Thymus (tissue), 11 donors: ENCODE measurements around the gene WDR72. TPM values are rescaled to one million over a fixed set of nuclear protein-coding genes. Genes with fewer than 3 reads are reported as not detected.

ENCODE experiments used
- DNase-seq, 9 donors: peaks; one replicate each; pipeline ENCODE4 v3.0.0-alpha.2; 2013; ENCODE audit warnings: low spot score in 9 of 9, low read depth in 6 of 9, missing footprints in 1 of 9
- H3K27ac ChIP-seq, 2 donors: one replicate each; pipeline ENCODE4 v1.5.1; 2013; ENCODE audit warnings: control low read depth in 1 of 2, low read depth in 1 of 2, low read length in 1 of 2, mild to moderate bottlenecking in 1 of 2, moderate library complexity in 1 of 2
- H3K27me3 ChIP-seq, 2 donors: one replicate each; pipeline ENCODE4 v1.5.1; 2013; ENCODE audit warnings: low read length in 1 of 2; ENCODE audit not compliant: control insufficient read depth in 2 of 2, insufficient read depth in 1 of 2
- H3K36me3 ChIP-seq, 2 donors: one replicate each; pipeline ENCODE4 v1.5.1; 2013; ENCODE audit warnings: low read length in 1 of 2, mild to moderate bottlenecking in 1 of 2, moderate library complexity in 1 of 2; ENCODE audit not compliant: control insufficient read depth in 2 of 2, insufficient read depth in 2 of 2
- H3K4me1 ChIP-seq, 2 donors: one replicate each; pipeline ENCODE4 v1.5.1; 2013; ENCODE audit warnings: low read length in 2 of 2; ENCODE audit not compliant: control insufficient read depth in 2 of 2, insufficient read depth in 2 of 2
- H3K4me3 ChIP-seq, 2 donors: one replicate each; pipeline ENCODE4 v1.5.1; 2013; ENCODE audit warnings: low read length in 2 of 2, control low read depth in 1 of 2, mild to moderate bottlenecking in 1 of 2
- H3K9me3 ChIP-seq, 2 donors: one replicate each; pipeline ENCODE4 v1.5.1; 2013; ENCODE audit warnings: low read length in 1 of 2, mild to moderate bottlenecking in 1 of 2; ENCODE audit not compliant: control insufficient read depth in 2 of 2, insufficient read depth in 1 of 2
- WGBS: extraction: QIAGEN DNeasy Blood & Tissue Kit; methylation state at CpG from one replicate; pipeline ENCODE4 v1.1.7; 2013; 5-methylcytosine and 5-hydroxymethylcytosine counted together
- polyA plus RNA-seq: library from polyadenylated mRNA; stranded (reverse); fragments of 200-250 nt; gene quantifications from one replicate; pipeline ENCODE4 v1.2.3, GENCODE V29; 2013
- total RNA-seq: library from RNA; stranded (reverse); fragments of 120-200 nt; gene quantifications from one replicate; pipeline ENCODE4 v1.2.4, GENCODE V29; 2013
- donor health status: healthy.

Gene WDR72
- total and polyA plus RNA-seq, 2 donors: 0.21 to 0.28 TPM

- 94% methylated on average over 6 of the region's 6 CpGs for WGBS
- no peak for DNase-seq
- H3K27ac ChIP-seq: no peak overlapping the region
- H3K4me1 ChIP-seq: no peaks in the 10 kb centered on the region
- H3K9me3 ChIP-seq: no peaks in the 10 kb centered on the region
- no peaks in the 10 kb centered on the region for H3K36me3 ChIP-seq
- no peaks in the 10 kb centered on the region for H3K27me3 ChIP-seq
- no peak overlapping the region for H3K4me3 ChIP-seq
Observed at GRCh38 chr15:53536479-53537120, 222.9 kb downstream of the WDR72 start.

GRCh38 chr15:53535886-53536285, 223.6 kb downstream of the WDR72 start:
- WGBS: 96% methylated on average over 4 of the region's 4 CpGs

GRCh38 chr15:53534105-53534839, 225.2 kb downstream of the WDR72 start:
- Histone ChIP-seq H3K4me3 (no peak overlapping the region), H3K4me1 (no peaks in the 10 kb centered on the region), H3K27ac (no peak overlapping the region), H3K9me3 (no peaks in the 10 kb centered on the region), H3K27me3 (no peaks in the 10 kb centered on the region), H3K36me3 (no peaks in the 10 kb centered on the region)
- over 99% methylated on average over 2 of the region's 2 CpGs for WGBS
- DNase-seq: no peak

More at GRCh38 chr15:53535886-53536285, 223.6 kb downstream of the WDR72 start:
- Histone ChIP-seq H3K36me3 (no peaks in the 10 kb centered on the region), H3K27ac (no peak overlapping the region), H3K27me3 (no peaks in the 10 kb centered on the region), H3K9me3 (no peaks in the 10 kb centered on the region), H3K4me3 (no peak overlapping the region), H3K4me1 (no peaks in the 10 kb centered on the region)
- no peak for DNase-seq

GRCh38 chr15:53530761-53531160, 228.7 kb downstream of the WDR72 start:
- Histone ChIP-seq H3K27ac (no peak overlapping the region), H3K36me3 (no peaks in the 10 kb centered on the region), H3K4me3 (no peak overlapping the region), H3K27me3 (no peaks in the 10 kb centered on the region), H3K4me1 (no peaks in the 10 kb centered on the region), H3K9me3 (no peaks in the 10 kb centered on the region)
- 91% methylated on average over 3 of the region's 3 CpGs for WGBS
- DNase-seq: no peak

GRCh38 chr15:53527996-53528395, 231.5 kb downstream of the WDR72 start:
- no peaks in the 10 kb centered on the region for H3K27me3 ChIP-seq

GRCh38 chr15:53525894-53526293, 233.6 kb downstream of the WDR72 start:
- Histone ChIP-seq H3K9me3 (no peaks in the 10 kb centered on the region), H3K27ac (no peak overlapping the region), H3K36me3 (no peaks in the 10 kb centered on the region), H3K4me1 (no peaks in the 10 kb centered on the region), H3K27me3 (no peaks in the 10 kb centered on the region), H3K4me3 (no peak overlapping the region)
- DNase-seq: no peak
- 55% methylated on average over 1 of the region's 1 CpG for WGBS

More at GRCh38 chr15:53527996-53528395, 231.5 kb downstream of the WDR72 start:
- no peaks in the 10 kb centered on the region for H3K4me1 ChIP-seq
- no peak overlapping the region for H3K27ac ChIP-seq
- no peak for DNase-seq
- H3K36me3 ChIP-seq: no peaks in the 10 kb centered on the region
- no peak overlapping the region for H3K4me3 ChIP-seq
- H3K9me3 ChIP-seq: no peaks in the 10 kb centered on the region

- H3K4me1 ChIP-seq: no peaks in the 10 kb centered on the region
- H3K36me3 ChIP-seq: no peaks in the 10 kb centered on the region
- no peak overlapping the region for H3K27ac ChIP-seq
- WGBS: 93% methylated on average over 3 of the region's 3 CpGs
- no peaks in the 10 kb centered on the region for H3K27me3 ChIP-seq
- no peaks in the 10 kb centered on the region for H3K9me3 ChIP-seq
- no peak overlapping the region for H3K4me3 ChIP-seq
- peak in 1 of 9 donors; percentile 5 for DNase-seq
Observed at GRCh38 chr15:53522991-53523390, 236.5 kb downstream of the WDR72 start.

- Histone ChIP-seq H3K27me3 (no peaks in the 10 kb centered on the region), H3K4me1 (no peaks in the 10 kb centered on the region), H3K9me3 (no peaks in the 10 kb centered on the region), H3K4me3 (no peak overlapping the region), H3K36me3 (no peaks in the 10 kb centered on the region), H3K27ac (no peak overlapping the region)
- DNase-seq: no peak
- 86% methylated on average over 2 of the region's 2 CpGs for WGBS
Observed at GRCh38 chr15:53520996-53521395, 238.5 kb downstream of the WDR72 start.

GRCh38 chr15:53513431-53513830, 246.0 kb downstream of the WDR72 start:
- Histone ChIP-seq H3K9me3 (no peaks in the 10 kb centered on the region), H3K36me3 (no peaks in the 10 kb centered on the region), H3K27me3 (no peaks in the 10 kb centered on the region), H3K27ac (no peak overlapping the region), H3K4me1 (no peaks in the 10 kb centered on the region), H3K4me3 (no peak overlapping the region)
- DNase-seq: no peak
- 96% methylated on average over 3 of the region's 3 CpGs for WGBS
